ENCODE measurements around the gene ANO6. TPM values are rescaled to one million over a fixed set of nuclear protein-coding genes. Genes with fewer than 3 reads are reported as not detected.
A peak's percentile ranks its signal among the peaks of the same experiment; 100 is the strongest.

Gene ANO6
- total and polyA plus RNA-seq, 11 donors = 9.0 to 57.2 (median 46.0) TPM

GRCh38 chr12:45326358-45326975 lies 110.6 kb downstream of the ANO6 start:
- Histone ChIP-seq H3K4me3 (no peak overlapping the region), H3K36me3 (peaks cover 0 to 4% (median under 1%) of the 10 kb centered on the region in 9 donors), H3K9me3 (no peaks in the 10 kb centered on the region), H3K4me1 (peaks cover 4 to 64% (median 26%) of the 10 kb centered on the region in 12 donors), H3K27me3 (no peaks in the 10 kb centered on the region), H3K27ac (peak overlapping the region in 5 of 12 donors; percentile 15 to 45 (median 35))
- WGBS, 4 donors = 45 to 54% (median 47%) methylated on average over 3 of the region's 3 CpGs
- peak in 3 of 4 donors; percentile 30 to 56 (median 34) for ATAC-seq
- intact Hi-C loops (cut with DNase I) = no loop called here
- no peak for TF ChIP-seq POLR2A (IDR thresholded peaks at IDR 0.05)
- TF ChIP-seq CTCF (IDR thresholded peaks at IDR 0.05) = no peak
- DNase-seq = no peak

- ATAC-seq = no peak
- Histone ChIP-seq H3K27me3 (no peaks in the 10 kb centered on the region), H3K4me3 (no peak overlapping the region), H3K4me1 (peaks cover 4 to 57% (median 23%) of the 10 kb centered on the region in 12 donors), H3K36me3 (peaks cover 0 to 16% (median 7%) of the 10 kb centered on the region in 9 donors), H3K27ac (no peak overlapping the region), H3K9me3 (no peaks in the 10 kb centered on the region)
- DNase-seq = no peak
- TF ChIP-seq POLR2A (IDR thresholded peaks at IDR 0.05) = no peak
- TF ChIP-seq CTCF (IDR thresholded peaks at IDR 0.05) = no peak
- intact Hi-C loops (cut with DNase I) = no loop called here
- 53 to 68% (median 61%) methylated on average over 2 of the region's 2 CpGs for WGBS, 4 donors
These were observed 112.0 kb downstream of the ANO6 start for GRCh38 chr12:45327823-45328383.

GRCh38 chr12:45329238-45329637 lies 113.3 kb downstream of the ANO6 start:
- intact Hi-C loops (cut with DNase I) = no loop called here
- 75 to 98% (median 91%) methylated on average over 1 of the region's 1 CpG for WGBS, 4 donors
- Histone ChIP-seq H3K27me3 (no peaks in the 10 kb centered on the region), H3K4me1 (peaks cover 4 to 49% (median 19%) of the 10 kb centered on the region in 12 donors), H3K27ac (no peak overlapping the region), H3K4me3 (no peak overlapping the region), H3K9me3 (no peaks in the 10 kb centered on the region), H3K36me3 (peaks cover 0 to 23% (median 13%) of the 10 kb centered on the region in 9 donors)
- DNase-seq (no peak), ATAC-seq (peak in 2 of 4 donors; percentile 56 to 66)
- TF ChIP-seq POLR2A (IDR thresholded peaks at IDR 0.05) (no peak), CTCF (IDR thresholded peaks at IDR 0.05) (no peak)

- H3K4me1 ChIP-seq = peaks cover 4 to 44% (median 18%) of the 10 kb centered on the region in 12 donors
- 95 to 100% (median 97%) methylated on average over 1 of the region's 1 CpG for WGBS, 4 donors
- no peaks in the 10 kb centered on the region for H3K27me3 ChIP-seq
- TF ChIP-seq POLR2A (IDR thresholded peaks at IDR 0.05) (no peak), CTCF (IDR thresholded peaks at IDR 0.05) (no peak)
- intact Hi-C loops (cut with DNase I) = loop anchor here in 1 of 10 donors (10.0 kb wide), 1 partner anchor 55 kb away; no protein-coding TSS in a partner anchor
- DNase-seq (no peak), ATAC-seq (no peak)
- H3K27ac ChIP-seq = no peak overlapping the region
- H3K36me3 ChIP-seq = peaks cover 0 to 23% (median 13%) of the 10 kb centered on the region in 9 donors
- H3K4me3 ChIP-seq = no peak overlapping the region
- H3K9me3 ChIP-seq = no peaks in the 10 kb centered on the region
These were observed 113.8 kb downstream of the ANO6 start for GRCh38 chr12:45329702-45330101.
